IPS-15b (cell line): ENCODE data around the gene GPBP1.
"Not testable (repeated sequence)": the region's sequence is repeated elsewhere in the genome, so short reads cannot be mapped to it uniquely, and the experiment has no call there.

Experiments
- H3K27me3 ChIP-seq: one replicate; pipeline ENCODE4 v1.6.1; 2013; ENCODE audit warnings: low read length; ENCODE audit not compliant: control insufficient read depth, insufficient read depth
- H3K36me3 ChIP-seq: one replicate; pipeline ENCODE4 v1.6.1; 2013; ENCODE audit warnings: low read length; ENCODE audit not compliant: control insufficient read depth, insufficient read depth
- H3K4me1 ChIP-seq: one replicate; pipeline ENCODE4 v1.6.1; 2013; ENCODE audit warnings: mild to moderate bottlenecking, low read length; ENCODE audit not compliant: control insufficient read depth, insufficient read depth
- H3K4me3 ChIP-seq: one replicate; pipeline ENCODE4 v1.5.1; 2013; ENCODE audit warnings: low read depth, low read length
- H3K9ac ChIP-seq: one replicate; pipeline ENCODE4 v1.6.1; 2013; ENCODE audit warnings: low read depth, mild to moderate bottlenecking, low read length
- H3K9me3 ChIP-seq: one replicate; pipeline ENCODE4 v1.6.1; 2013; ENCODE audit warnings: mild to moderate bottlenecking, low read length; ENCODE audit not compliant: control insufficient read depth, insufficient read depth

GPBP1 gene

GRCh38 chr5:57167201-57167600 is 6.7 kb upstream of the GPBP1 start:
- H3K9me3 ChIP-seq, result no peaks in the 10 kb centered on the region
- no peaks in the 10 kb centered on the region for H3K36me3 ChIP-seq
- H3K9ac ChIP-seq, result no peak overlapping the region
- H3K4me1 ChIP-seq, result no peaks in the 10 kb centered on the region
- H3K27me3 ChIP-seq, result no peaks in the 10 kb centered on the region
- no peak overlapping the region for H3K4me3 ChIP-seq

GRCh38 chr5:57170116-57170515 is 3.7 kb upstream of the GPBP1 start:
- not testable (repeated sequence) for H3K27me3 ChIP-seq, H3K36me3 ChIP-seq, H3K9ac ChIP-seq, H3K4me3 ChIP-seq, H3K9me3 ChIP-seq, H3K4me1 ChIP-seq

GRCh38 chr5:57171816-57172465 is 1.9 kb upstream of the GPBP1 start:
- no peak overlapping the region for H3K9ac ChIP-seq
- H3K4me3 ChIP-seq, result peak overlapping the region; percentile 84
- no peaks in the 10 kb centered on the region for H3K27me3 ChIP-seq
- no peaks in the 10 kb centered on the region for H3K9me3 ChIP-seq
- no peaks in the 10 kb centered on the region for H3K4me1 ChIP-seq
- H3K36me3 ChIP-seq, result no peaks in the 10 kb centered on the region

GRCh38 chr5:57172466-57173318 is 1.2 kb upstream of the GPBP1 start:
- peak overlapping the region; percentile 84 for H3K4me3 ChIP-seq
- no peaks in the 10 kb centered on the region for H3K9me3 ChIP-seq
- H3K4me1 ChIP-seq, result no peaks in the 10 kb centered on the region

GRCh38 chr5:57174128-57174889 is 450 bp downstream of the GPBP1 start:
- peak overlapping the region; percentile 99 for H3K9ac ChIP-seq
- H3K9me3 ChIP-seq, result no peaks in the 10 kb centered on the region
- no peaks in the 10 kb centered on the region for H3K36me3 ChIP-seq
- H3K4me1 ChIP-seq, result no peaks in the 10 kb centered on the region
- no peaks in the 10 kb centered on the region for H3K27me3 ChIP-seq
- peak overlapping the region; percentile 87 for H3K4me3 ChIP-seq

More at GRCh38 chr5:57172466-57173318, 1.2 kb upstream of the GPBP1 start:
- Histone ChIP-seq H3K36me3 (no peaks in the 10 kb centered on the region), H3K9ac (peak overlapping the region; percentile 97), H3K27me3 (no peaks in the 10 kb centered on the region)

GRCh38 chr5:57174890-57175510 is 1.1 kb downstream of the GPBP1 start:
- Histone ChIP-seq H3K4me3 (peak overlapping the region; percentile 87), H3K9me3 (no peaks in the 10 kb centered on the region), H3K9ac (peak overlapping the region; percentile 99), H3K36me3 (no peaks in the 10 kb centered on the region), H3K27me3 (no peaks in the 10 kb centered on the region), H3K4me1 (no peaks in the 10 kb centered on the region)

GRCh38 chr5:57175551-57176309 is 1.9 kb downstream of the GPBP1 start:
- Histone ChIP-seq H3K36me3 (no peaks in the 10 kb centered on the region), H3K9me3 (no peaks in the 10 kb centered on the region), H3K4me3 (peak overlapping the region; percentile 87), H3K4me1 (no peaks in the 10 kb centered on the region), H3K9ac (peak overlapping the region; percentile 99), H3K27me3 (no peaks in the 10 kb centered on the region)

- no peaks in the 10 kb centered on the region for H3K27me3 ChIP-seq
- H3K36me3 ChIP-seq, result no peaks in the 10 kb centered on the region
- no peaks in the 10 kb centered on the region for H3K9me3 ChIP-seq
- H3K4me1 ChIP-seq, result no peaks in the 10 kb centered on the region
- peak overlapping the region; percentile 12 for H3K9ac ChIP-seq
- H3K4me3 ChIP-seq, result peak overlapping the region; percentile 87
These were observed 2.5 kb downstream of the GPBP1 start for GRCh38 chr5:57176350-57176857.

- Histone ChIP-seq H3K4me3 (peak overlapping the region; percentile 87), H3K36me3 (no peaks in the 10 kb centered on the region), H3K4me1 (no peaks in the 10 kb centered on the region), H3K9ac (no peak overlapping the region), H3K27me3 (no peaks in the 10 kb centered on the region), H3K9me3 (no peaks in the 10 kb centered on the region)
These were observed 3.8 kb downstream of the GPBP1 start for GRCh38 chr5:57177479-57178156.

- H3K27me3 ChIP-seq, H3K4me1 ChIP-seq, H3K9me3 ChIP-seq, H3K9ac ChIP-seq, H3K36me3 ChIP-seq: not testable (repeated sequence)
- H3K4me3 ChIP-seq, result peak overlapping the region; percentile 87
These were observed 4.4 kb downstream of the GPBP1 start for GRCh38 chr5:57178238-57178637.
